A673 (cell line): ENCODE results near the gene TNFSF10. TPM values are rescaled to one million over a fixed set of nuclear protein-coding genes. Genes with fewer than 3 reads are reported as not detected.
"Not testable (repeated sequence)": the region's sequence is repeated elsewhere in the genome, so short reads cannot be mapped to it uniquely, and the experiment has no call there.

Experiments used
- Bru-seq: library from RNA; stranded (reverse); fragments of 400-500 nt; gene quantifications from one replicate; lab custom pipeline; 2021; lab: Mats Ljungman, UMichigan
- BruChase-seq, 2 experiments: library from RNA; stranded (reverse); fragments of 400-500 nt; gene quantifications; one replicate each; lab custom pipeline; 2021; lab: Mats Ljungman, UMichigan
- BruUV-seq: library from RNA; stranded (reverse); fragments of 400-500 nt; replicated peaks from 2 replicates; lab custom pipeline; 2021; lab: Mats Ljungman, UMichigan
- CTCF ChIA-PET: fragments of 300-600 bp; sonication (Branson Sonifier 250); formaldehyde crosslinking; loops from one replicate; lab custom pipeline; 2022; ENCODE audit warnings: antibody characterized with exemption; lab: Charles Lee
- POLR2A ChIA-PET: fragments of 300-600 bp; sonication (Branson Sonifier 250); formaldehyde crosslinking; loops from one replicate; lab custom pipeline; 2022; ENCODE audit warnings: antibody characterized with exemption; ENCODE audit not compliant: low non-redundant PET; lab: Charles Lee
- DNase-seq: peaks from one replicate; pipeline ENCODE4 v3.0.0-alpha.2; 2015; ENCODE audit warnings: low spot score
- H3K27ac ChIP-seq: fragments of 200-600 bp; sonication (generic); 2 replicates; pipeline ENCODE4 v1.5.1; 2016; ENCODE audit warnings: mixed run types, low read depth, mild to moderate bottlenecking, mixed read lengths, antibody characterized with exemption, low read length; ENCODE audit not compliant: poor library complexity, severe bottlenecking
- H3K27me3 ChIP-seq: fragments of 200-600 bp; sonication (generic); replicated peaks from 2 replicates; pipeline ENCODE4 v1.6.1; 2017; ENCODE audit warnings: mixed run types, low read depth, mild to moderate bottlenecking, mixed read lengths, antibody characterized with exemption, low read length; ENCODE audit not compliant: insufficient read depth, poor library complexity
- H3K36me3 ChIP-seq: fragments of 200-600 bp; sonication (generic); 2 replicates; pipeline ENCODE4 v1.6.1; 2016; ENCODE audit warnings: mixed run types, mild to moderate bottlenecking, mixed read lengths, antibody characterized with exemption, low read length; ENCODE audit not compliant: insufficient read depth, poor library complexity, severe bottlenecking
- H3K4me1 ChIP-seq: fragments of 200-600 bp; sonication (generic); 2 replicates; pipeline ENCODE4 v1.6.1; 2017; ENCODE audit warnings: mixed run types, mild to moderate bottlenecking, mixed read lengths, antibody characterized with exemption, low read length; ENCODE audit not compliant: insufficient read depth, poor library complexity, severe bottlenecking
- H3K4me3 ChIP-seq: fragments of 200-600 bp; sonication (generic); 2 replicates; pipeline ENCODE4 v1.5.1; 2016; ENCODE audit warnings: low read depth, mixed run types, mild to moderate bottlenecking, mixed read lengths, low read length; ENCODE audit not compliant: poor library complexity, severe bottlenecking
- H3K9me3 ChIP-seq: fragments of 200-600 bp; sonication (generic); 2 replicates; pipeline ENCODE4 v1.6.1; 2016; ENCODE audit warnings: mixed run types, low read depth, mild to moderate bottlenecking, mixed read lengths, antibody characterized with exemption, low read length; ENCODE audit not compliant: poor library complexity, severe bottlenecking
- EZH2 ChIP-seq: fragments of 200-600 bp; sonication (generic); IDR thresholded peaks from 2 replicates; pipeline ENCODE4 v1.6.1; 2017; ENCODE audit warnings: borderline replicate concordance, low read depth, mild to moderate bottlenecking, mixed read lengths, antibody characterized with exemption, low read length; ENCODE audit not compliant: poor library complexity, severe bottlenecking
- intact Hi-C: fragments of 100-400 bp; cut with micrococcal nuclease; formaldehyde crosslinking; loops from one replicate; pipeline ENCODE4 v1.10.0; 2022; ENCODE audit not compliant: unreplicated experiment
- long read RNA-seq: library from polyadenylated mRNA; stranded (forward); transcript quantifications from one replicate; pipeline ENCODE4 v2.0.0, GENCODE V29; 2022
- total RNA-seq: library from RNA; stranded (reverse); gene quantifications from 2 replicates; pipeline ENCODE4 v1.2.3, GENCODE V29; 2021
- TF ChIP-seq, protein P1 (sequence below): fragments of 300-800, 200-600 bp; sonication (generic); conservative IDR thresholded peaks from 2 replicates; pipeline ENCODE4 v1.5.1; 2017; ENCODE audit warnings: low read depth, mild to moderate bottlenecking, antibody characterized with exemption, low read length, moderate library complexity, mixed read lengths

Gene TNFSF10
- not detected in 2 replicates for total RNA-seq
- percentile 5 among the genes with signal in this experiment for Bru-seq, nascent RNA
- BruChase-seq, experiment 1, labeled RNA remaining after a 2-hour chase, result not detected
- percentile 8 among the genes with signal in this experiment for BruChase-seq, experiment 2, labeled RNA remaining after a 6-hour chase
- long read RNA-seq, result 0 reads

DNA sequence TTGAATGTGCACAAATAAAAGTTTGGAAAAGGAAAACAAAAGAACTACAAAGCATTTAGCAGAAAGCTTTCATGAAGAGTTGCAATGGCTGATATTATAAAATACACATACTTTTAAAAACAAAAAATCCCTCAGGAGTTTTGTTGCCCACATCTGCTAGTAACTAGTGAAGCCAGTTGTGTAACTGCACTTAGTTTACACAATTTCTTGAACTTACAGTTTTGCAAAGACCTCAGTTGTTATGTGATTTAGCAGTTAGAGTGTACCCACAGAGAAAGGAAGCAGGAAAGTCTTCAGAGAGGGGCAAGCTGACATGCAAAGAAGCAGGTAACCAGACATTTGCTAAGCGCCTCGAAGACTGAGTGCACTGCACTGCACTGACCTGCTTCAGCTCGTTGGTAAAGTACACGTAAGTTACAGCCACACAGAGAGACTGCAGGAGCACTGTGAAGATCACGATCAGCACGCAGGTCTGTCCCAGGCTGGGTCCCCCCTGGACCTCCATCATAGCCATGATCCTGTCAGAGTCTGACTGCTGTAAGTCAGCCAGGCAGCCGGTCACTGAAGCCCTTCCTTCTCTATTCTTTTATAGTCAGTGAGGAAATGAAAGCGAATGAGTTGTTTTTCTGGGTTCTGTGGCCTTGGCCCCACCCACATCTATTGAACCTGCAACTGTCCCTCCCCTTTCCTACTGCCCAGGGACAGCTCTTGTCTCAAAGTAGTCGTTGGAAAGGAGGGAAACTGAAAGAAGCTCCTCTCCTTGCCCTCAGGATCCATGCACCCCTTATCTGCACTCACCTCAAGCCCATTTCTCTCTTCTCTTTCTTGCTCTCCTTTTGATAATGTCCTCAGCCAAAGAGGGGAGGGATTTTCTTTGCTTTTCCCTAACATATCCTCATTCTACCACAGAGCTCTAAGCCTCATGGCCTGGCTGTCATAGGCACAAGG is at the start of gene TNFSF10:
TNFSF10 (minus strand) TSS at position 560 of the 948 bp plus-strand sequence; CDS start at position 514, 46 bp downstream.
- Histone ChIP-seq H3K27me3 (no peaks in the 10 kb centered on the region), H3K27ac (no peak within 1 kb of the TSS), H3K9me3 (no peaks in the 10 kb centered on the region), H3K4me1 (no peaks in the 10 kb centered on the region), H3K36me3 (no peaks in the 10 kb centered on the region), H3K4me3 (no peak within 1 kb of the TSS)
- POLR2A ChIA-PET, result no interaction called here
- TF ChIP-seq EZH2, result no peak
- TF ChIP-seq, protein P1, sequence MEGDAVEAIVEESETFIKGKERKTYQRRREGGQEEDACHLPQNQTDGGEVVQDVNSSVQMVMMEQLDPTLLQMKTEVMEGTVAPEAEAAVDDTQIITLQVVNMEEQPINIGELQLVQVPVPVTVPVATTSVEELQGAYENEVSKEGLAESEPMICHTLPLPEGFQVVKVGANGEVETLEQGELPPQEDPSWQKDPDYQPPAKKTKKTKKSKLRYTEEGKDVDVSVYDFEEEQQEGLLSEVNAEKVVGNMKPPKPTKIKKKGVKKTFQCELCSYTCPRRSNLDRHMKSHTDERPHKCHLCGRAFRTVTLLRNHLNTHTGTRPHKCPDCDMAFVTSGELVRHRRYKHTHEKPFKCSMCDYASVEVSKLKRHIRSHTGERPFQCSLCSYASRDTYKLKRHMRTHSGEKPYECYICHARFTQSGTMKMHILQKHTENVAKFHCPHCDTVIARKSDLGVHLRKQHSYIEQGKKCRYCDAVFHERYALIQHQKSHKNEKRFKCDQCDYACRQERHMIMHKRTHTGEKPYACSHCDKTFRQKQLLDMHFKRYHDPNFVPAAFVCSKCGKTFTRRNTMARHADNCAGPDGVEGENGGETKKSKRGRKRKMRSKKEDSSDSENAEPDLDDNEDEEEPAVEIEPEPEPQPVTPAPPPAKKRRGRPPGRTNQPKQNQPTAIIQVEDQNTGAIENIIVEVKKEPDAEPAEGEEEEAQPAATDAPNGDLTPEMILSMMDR, result no peak
- BruUV-seq, result no TSS peak
- no peak for DNase-seq
- intact Hi-C loops, result no loop called here
- CTCF ChIA-PET, result no interaction called here

DNA sequence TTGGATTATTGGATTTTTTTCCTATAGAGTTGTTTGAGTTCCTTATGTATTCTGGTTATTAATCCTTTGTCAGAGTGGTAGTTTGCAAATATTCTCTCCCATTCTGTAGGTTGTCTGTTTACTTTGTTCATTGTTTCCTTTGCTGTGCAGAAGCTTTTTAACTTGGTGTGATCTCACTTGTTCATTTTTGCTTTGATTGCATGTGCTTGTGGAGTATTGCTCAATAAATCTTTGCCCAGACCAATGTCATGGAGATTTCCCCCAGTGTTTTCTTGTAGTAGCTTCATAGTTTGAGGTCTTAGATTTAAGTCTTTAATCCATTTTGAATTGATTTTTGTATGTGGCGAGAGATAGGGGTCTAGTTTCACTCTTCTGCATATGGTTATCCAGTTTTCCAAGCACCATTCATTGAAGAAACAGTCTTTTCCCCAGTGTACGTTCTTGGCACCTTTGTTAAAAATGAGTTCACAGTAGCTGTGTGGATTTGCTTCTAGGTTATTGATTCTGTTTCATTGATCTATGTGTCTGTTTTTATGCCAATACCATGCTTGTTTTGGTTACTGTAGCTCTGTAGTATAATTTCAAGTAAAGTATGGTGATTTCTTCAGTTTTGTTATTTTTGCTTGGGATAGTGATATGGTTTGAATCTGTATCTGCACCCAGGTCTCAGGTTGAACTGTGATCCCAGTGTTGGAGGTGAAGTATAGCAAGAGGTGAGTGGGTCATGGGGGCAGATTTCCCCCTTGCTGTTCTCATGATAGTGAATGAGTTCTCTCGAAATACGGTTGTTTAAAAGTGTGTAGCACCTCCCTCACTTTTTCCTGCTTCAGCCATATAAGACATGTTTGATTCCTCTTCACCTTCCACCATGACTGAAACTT is 46.1 kb upstream of the TNFSF10 start:
- no TSS peak for BruUV-seq
- POLR2A ChIA-PET, result no interaction called here
- H3K27me3 ChIP-seq, result peaks cover 3% of the 10 kb centered on the region
- no peaks in the 10 kb centered on the region for H3K36me3 ChIP-seq
- no peaks in the 10 kb centered on the region for H3K4me1 ChIP-seq
- H3K4me3 ChIP-seq, result no peak overlapping the region
- H3K9me3 ChIP-seq, result no peaks in the 10 kb centered on the region
- TF ChIP-seq EZH2, result no peak
- TF ChIP-seq, protein P1, result no peak
- CTCF ChIA-PET, result no interaction called here
- no peak overlapping the region for H3K27ac ChIP-seq
- intact Hi-C loops, result no loop called here
- no peak for DNase-seq

DNA sequence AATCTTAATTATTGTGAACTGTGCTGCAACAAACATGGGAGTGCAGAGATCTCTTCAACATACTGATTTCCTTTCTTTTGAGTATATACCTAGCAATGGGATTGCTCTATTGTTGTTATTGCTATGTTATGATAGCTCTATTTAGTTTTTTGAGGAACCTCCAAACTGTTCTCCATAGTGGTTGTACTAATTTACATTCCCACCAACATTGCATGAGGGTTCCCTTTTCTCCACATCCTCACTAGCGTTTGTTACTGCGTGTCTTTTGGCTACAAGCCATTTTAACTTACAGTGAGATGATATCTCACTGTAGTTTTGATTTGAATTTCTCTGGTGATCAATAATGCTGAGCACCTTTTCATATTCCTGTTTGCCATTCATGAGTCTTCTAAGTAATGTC is 45.5 kb upstream of the TNFSF10 start:
- no TSS peak for BruUV-seq
- ChIA-PET POLR2A (no interaction called here), CTCF (no interaction called here)
- no peak for DNase-seq
- Histone ChIP-seq H3K4me3 (no peak overlapping the region), H3K27ac (no peak overlapping the region), H3K4me1 (no peaks in the 10 kb centered on the region), H3K9me3 (no peaks in the 10 kb centered on the region), H3K27me3 (peaks cover 3% of the 10 kb centered on the region), H3K36me3 (no peaks in the 10 kb centered on the region)
- TF ChIP-seq, protein P1, result no peak
- intact Hi-C loops, result no loop called here

DNA sequence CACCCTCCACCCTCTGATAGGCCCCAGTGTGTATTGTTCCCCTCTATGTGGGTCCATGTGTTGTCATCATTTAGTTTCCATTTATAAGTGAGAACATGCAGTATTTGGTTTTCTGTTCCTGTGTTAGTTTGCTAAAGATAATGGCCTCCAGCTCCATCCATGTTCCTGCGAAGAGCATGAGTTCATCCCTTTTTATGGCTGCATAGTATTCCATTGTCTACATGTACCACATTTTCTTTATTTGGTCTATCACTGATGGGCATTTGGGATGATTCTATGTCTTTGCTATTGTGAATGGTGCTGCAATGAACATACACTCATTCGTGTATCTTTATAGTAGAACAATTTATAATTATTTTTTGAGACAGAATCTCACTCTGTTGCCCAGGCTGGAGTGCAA is 43.6 kb upstream of the TNFSF10 start:
- H3K9me3 ChIP-seq, CTCF ChIA-PET, H3K27ac ChIP-seq, POLR2A ChIA-PET, H3K27me3 ChIP-seq, H3K36me3 ChIP-seq, BruUV-seq, H3K4me3 ChIP-seq, intact Hi-C loops, H3K4me1 ChIP-seq, DNase-seq: not testable (repeated sequence)
